ENCODE results near the gene IL1RAP. TPM values are rescaled to one million over a fixed set of nuclear protein-coding genes. Genes with fewer than 3 reads are reported as not detected.

Gene IL1RAP
- total RNA-seq, 1 donor from 2014 or later: 4.4 TPM

DNA sequence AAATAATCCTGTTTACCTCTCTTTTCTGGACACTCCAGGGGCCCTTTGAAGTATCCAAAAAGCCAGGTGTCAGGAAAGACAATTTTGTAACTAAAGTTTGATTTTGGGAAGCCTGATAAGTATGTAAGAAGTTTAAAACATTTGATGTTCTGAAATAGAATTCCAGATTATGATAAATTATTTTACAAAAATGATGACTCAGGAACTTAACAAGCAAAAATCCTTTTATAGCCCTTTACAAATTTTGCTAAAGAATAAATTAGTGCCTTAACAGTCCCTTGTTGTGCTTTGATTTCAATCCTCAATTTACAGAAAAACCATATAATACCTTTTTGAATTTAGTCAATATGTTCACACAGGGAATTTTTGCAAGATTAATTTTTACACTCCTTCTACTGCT, 38.1 kb downstream of the IL1RAP start:
- H3K4me1 Mint-ChIP-seq: peaks cover 17% of the 10 kb centered on the region
- no peaks in the 10 kb centered on the region for H3K27me3 Mint-ChIP-seq (ENCODE audit: low read depth)
- peaks cover 3% of the 10 kb centered on the region for H3K9me3 Mint-ChIP-seq
- peaks cover 3% of the 10 kb centered on the region for H3K36me3 Mint-ChIP-seq (ENCODE audit: low read depth)
- DNase-seq (ENCODE audit: low read depth, low spot score): no peak
- no peak for TF ChIP-seq CTCF (conservative IDR thresholded peaks at IDR 0.05)
- H3K4me3 Mint-ChIP-seq: no peak overlapping the region
- no peak overlapping the region for H3K27ac Mint-ChIP-seq (ENCODE audit: unreplicated experiment)

GRCh38 chr3:190552969-190553759, 39.3 kb downstream of the IL1RAP start:
- H3K36me3 Mint-ChIP-seq (ENCODE audit: low read depth): peaks cover 3% of the 10 kb centered on the region
- peaks cover 8% of the 10 kb centered on the region for H3K4me1 Mint-ChIP-seq
- peaks cover 3% of the 10 kb centered on the region for H3K9me3 Mint-ChIP-seq
- peak overlapping the region; percentile 45 for H3K4me3 Mint-ChIP-seq
- no peaks in the 10 kb centered on the region for H3K27me3 Mint-ChIP-seq (ENCODE audit: low read depth)
- peak overlapping the region; percentile 83 for H3K27ac Mint-ChIP-seq (ENCODE audit: unreplicated experiment)
- DNase-seq (ENCODE audit: low read depth, low spot score): no peak
- no peak for TF ChIP-seq CTCF (conservative IDR thresholded peaks at IDR 0.05)

- Mint-ChIP-seq H3K27me3 (ENCODE audit: low read depth) (no peaks in the 10 kb centered on the region), H3K4me3 (peak overlapping the region; percentile 29), H3K27ac (ENCODE audit: unreplicated experiment) (no peak overlapping the region), H3K36me3 (ENCODE audit: low read depth) (peaks cover 3% of the 10 kb centered on the region), H3K4me1 (peaks cover 8% of the 10 kb centered on the region), H3K9me3 (peaks cover 3% of the 10 kb centered on the region)
- TF ChIP-seq CTCF (conservative IDR thresholded peaks at IDR 0.05): no peak
- DNase-seq (ENCODE audit: low read depth, low spot score): no peak
Observed at GRCh38 chr3:190554197-190554596, 40.3 kb downstream of the IL1RAP start.

DNA sequence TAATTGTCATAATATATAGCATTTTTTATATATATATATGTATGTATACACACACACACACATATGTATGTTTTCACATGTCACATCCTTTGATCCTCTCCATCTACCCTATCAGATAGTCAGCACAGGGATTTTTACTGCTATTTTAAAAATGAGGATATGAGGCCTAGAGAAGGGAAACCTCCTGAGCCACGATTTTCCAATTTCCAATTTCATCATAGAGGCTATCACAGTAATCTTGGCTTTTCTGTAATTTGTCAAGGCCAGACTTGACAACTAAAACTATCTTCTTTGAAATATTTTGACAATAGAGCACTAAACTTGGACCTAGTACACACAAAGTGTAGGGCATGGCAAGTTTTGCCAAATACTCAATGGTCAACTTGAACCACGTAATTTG, 42.5 kb downstream of the IL1RAP start:
- Mint-ChIP-seq H3K36me3 (ENCODE audit: low read depth) (peaks cover 6% of the 10 kb centered on the region), H3K9me3 (peaks cover 3% of the 10 kb centered on the region), H3K4me1 (peaks cover 23% of the 10 kb centered on the region), H3K27ac (ENCODE audit: unreplicated experiment) (no peak overlapping the region), H3K4me3 (no peak overlapping the region), H3K27me3 (ENCODE audit: low read depth) (no peaks in the 10 kb centered on the region)
- no peak for TF ChIP-seq CTCF (conservative IDR thresholded peaks at IDR 0.05)
- no peak for DNase-seq (ENCODE audit: low read depth, low spot score)

GRCh38 chr3:190557296-190557695, 43.4 kb downstream of the IL1RAP start:
- H3K27me3 Mint-ChIP-seq (ENCODE audit: low read depth): no peaks in the 10 kb centered on the region
- peaks cover 5% of the 10 kb centered on the region for H3K36me3 Mint-ChIP-seq (ENCODE audit: low read depth)
- H3K4me1 Mint-ChIP-seq: peaks cover 28% of the 10 kb centered on the region
- no peak overlapping the region for H3K27ac Mint-ChIP-seq (ENCODE audit: unreplicated experiment)
- H3K4me3 Mint-ChIP-seq: no peak overlapping the region
- DNase-seq (ENCODE audit: low read depth, low spot score): no peak
- H3K9me3 Mint-ChIP-seq: peaks cover 2% of the 10 kb centered on the region
- no peak for TF ChIP-seq CTCF (conservative IDR thresholded peaks at IDR 0.05)
